Activated naive CD4-positive, alpha-beta T cell treated with anti-CD3 and anti-CD28 coated beads, Interleukin-2, amount 10 ng/mL, durations not matched to agents 7 days and 5 days (primary cell): ENCODE data around the gene RUFY1.
A peak's percentile ranks its signal among the peaks of the same experiment; 100 is the strongest.

Experiments
- CTCF ChIA-PET: fragments of 350-600 bp; sonication (Branson Sonifier 250); formaldehyde crosslinking; loops from one replicate; lab custom pipeline; 2021; ENCODE audit warnings: antibody characterized with exemption; lab: Charles Lee
- DNase-seq: peaks from one replicate; pipeline ENCODE4 v3.0.0-alpha.2; 2020
- H3K27ac Mint-ChIP-seq: one replicate; pipeline ENCODE4 v1.8.0; 2021; ENCODE audit warnings: mild to moderate bottlenecking, moderate library complexity, mixed read lengths
- H3K27me3 Mint-ChIP-seq: one replicate; pipeline ENCODE4 v1.8.0; 2021; ENCODE audit warnings: mild to moderate bottlenecking, mixed read lengths
- H3K36me3 Mint-ChIP-seq: one replicate; pipeline ENCODE4 v1.8.0; 2021; ENCODE audit warnings: mixed read lengths
- H3K4me1 Mint-ChIP-seq: one replicate; pipeline ENCODE4 v1.8.0; 2021; ENCODE audit warnings: mixed read lengths
- H3K4me3 Mint-ChIP-seq: one replicate; pipeline ENCODE4 v1.8.0; 2021; ENCODE audit warnings: mild to moderate bottlenecking, moderate library complexity, mixed read lengths
- H3K9me3 Mint-ChIP-seq: one replicate; pipeline ENCODE4 v1.8.0; 2021; ENCODE audit warnings: mixed read lengths

The RUFY1 gene

DNA sequence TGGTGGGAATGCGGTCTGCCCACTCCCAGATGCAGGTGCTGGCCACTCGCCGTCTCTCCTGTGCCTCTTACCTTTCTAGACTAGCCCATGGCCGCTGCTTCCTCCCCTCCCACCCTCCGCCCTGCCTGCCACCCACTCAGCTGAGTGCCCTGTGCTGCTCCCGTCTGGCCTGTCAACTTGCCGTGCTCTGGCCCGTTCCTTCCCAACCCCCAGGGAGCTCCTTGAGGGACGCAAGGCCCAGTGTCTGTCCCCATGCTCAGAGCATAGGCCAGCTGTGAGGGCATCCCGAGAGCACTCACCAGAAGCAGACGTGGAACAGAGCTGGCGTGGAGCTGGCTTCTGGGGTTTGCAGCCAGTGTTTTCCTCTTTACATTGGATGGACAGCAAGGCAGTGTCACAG lies 53.0 kb downstream of the RUFY1 start:
- peaks cover 55% of the 10 kb centered on the region for H3K36me3 Mint-ChIP-seq
- no peaks in the 10 kb centered on the region for H3K9me3 Mint-ChIP-seq
- H3K27me3 Mint-ChIP-seq = no peaks in the 10 kb centered on the region
- CTCF ChIA-PET = no interaction called here
- H3K4me1 Mint-ChIP-seq = peaks cover 20% of the 10 kb centered on the region
- no peak for DNase-seq
- no peak overlapping the region for H3K27ac Mint-ChIP-seq
- H3K4me3 Mint-ChIP-seq = no peak overlapping the region

- Mint-ChIP-seq H3K27ac (no peak overlapping the region), H3K4me1 (peaks cover 40% of the 10 kb centered on the region), H3K4me3 (no peak overlapping the region), H3K27me3 (no peaks in the 10 kb centered on the region), H3K9me3 (no peaks in the 10 kb centered on the region), H3K36me3 (peaks cover 58% of the 10 kb centered on the region)
- no peak for DNase-seq
- CTCF ChIA-PET = no interaction called here
Measured at GRCh38 chr5:179605026-179605833, 54.9 kb downstream of the RUFY1 start.

DNA sequence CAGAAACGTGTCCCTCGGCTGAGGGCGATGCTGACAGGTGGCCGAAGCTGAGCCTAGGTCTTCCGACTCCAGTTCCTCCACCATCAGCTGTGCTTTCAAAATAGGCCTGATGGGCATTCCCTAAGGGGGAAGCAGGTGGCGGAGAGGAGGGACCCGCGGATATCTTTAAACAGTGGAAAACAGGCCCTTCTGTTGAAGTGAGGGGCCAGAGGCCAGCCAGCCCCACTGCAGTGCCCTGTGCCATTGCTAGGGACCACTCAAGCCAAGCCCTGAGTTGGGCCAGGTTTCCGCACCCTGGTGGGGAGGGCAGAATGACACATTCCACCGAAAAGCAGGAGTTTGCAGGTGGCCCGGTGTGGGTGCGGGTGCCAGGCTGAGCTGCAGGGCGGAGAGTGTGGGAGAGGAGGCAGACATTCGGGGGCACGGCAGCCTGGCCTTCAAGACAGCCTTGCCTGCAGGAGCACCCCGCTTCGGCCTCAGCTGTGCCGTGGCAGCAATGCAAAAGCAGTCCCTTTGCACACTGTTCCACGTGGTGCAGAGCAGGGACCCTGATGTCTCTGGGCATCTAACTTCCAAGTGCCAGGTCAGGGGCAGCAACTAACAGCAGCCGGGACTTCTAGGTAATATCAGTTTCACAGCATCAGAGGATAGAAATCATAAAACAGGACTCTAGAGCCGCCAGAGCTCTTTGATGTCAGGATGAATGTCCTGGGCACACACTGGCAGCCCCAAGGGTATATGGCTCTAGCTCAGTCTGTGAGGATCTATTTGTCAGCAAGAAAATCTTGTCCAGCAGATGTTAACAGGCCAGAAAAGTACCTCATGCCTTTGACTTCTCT lies 55.9 kb downstream of the RUFY1 start:
- Mint-ChIP-seq H3K4me3 (no peak overlapping the region), H3K4me1 (peaks cover 50% of the 10 kb centered on the region), H3K27ac (peak overlapping the region; percentile 3), H3K36me3 (peaks cover 62% of the 10 kb centered on the region), H3K27me3 (no peaks in the 10 kb centered on the region), H3K9me3 (no peaks in the 10 kb centered on the region)
- CTCF ChIA-PET = no interaction called here
- no peak for DNase-seq

DNA sequence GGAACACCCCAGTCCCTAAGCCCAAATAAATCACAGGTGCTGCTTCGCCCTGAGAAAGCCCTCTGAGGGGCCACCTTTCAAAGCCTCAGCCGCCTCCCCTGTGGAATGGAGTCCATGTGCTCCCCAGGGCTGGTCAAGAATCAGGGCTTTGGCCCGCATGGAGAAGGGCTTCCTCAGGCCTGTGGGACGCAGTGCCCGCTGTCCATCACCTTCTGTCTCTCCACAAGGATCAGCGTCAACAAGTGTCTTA lies 56.5 kb downstream of the RUFY1 start:
- H3K4me3 Mint-ChIP-seq = no peak overlapping the region
- H3K4me1 Mint-ChIP-seq = peaks cover 54% of the 10 kb centered on the region
- H3K27ac Mint-ChIP-seq = peak overlapping the region; percentile 71
- CTCF ChIA-PET = no interaction called here
- H3K36me3 Mint-ChIP-seq = peaks cover 65% of the 10 kb centered on the region
- DNase-seq = no peak
- H3K9me3 Mint-ChIP-seq = no peaks in the 10 kb centered on the region
- H3K27me3 Mint-ChIP-seq = no peaks in the 10 kb centered on the region

DNA sequence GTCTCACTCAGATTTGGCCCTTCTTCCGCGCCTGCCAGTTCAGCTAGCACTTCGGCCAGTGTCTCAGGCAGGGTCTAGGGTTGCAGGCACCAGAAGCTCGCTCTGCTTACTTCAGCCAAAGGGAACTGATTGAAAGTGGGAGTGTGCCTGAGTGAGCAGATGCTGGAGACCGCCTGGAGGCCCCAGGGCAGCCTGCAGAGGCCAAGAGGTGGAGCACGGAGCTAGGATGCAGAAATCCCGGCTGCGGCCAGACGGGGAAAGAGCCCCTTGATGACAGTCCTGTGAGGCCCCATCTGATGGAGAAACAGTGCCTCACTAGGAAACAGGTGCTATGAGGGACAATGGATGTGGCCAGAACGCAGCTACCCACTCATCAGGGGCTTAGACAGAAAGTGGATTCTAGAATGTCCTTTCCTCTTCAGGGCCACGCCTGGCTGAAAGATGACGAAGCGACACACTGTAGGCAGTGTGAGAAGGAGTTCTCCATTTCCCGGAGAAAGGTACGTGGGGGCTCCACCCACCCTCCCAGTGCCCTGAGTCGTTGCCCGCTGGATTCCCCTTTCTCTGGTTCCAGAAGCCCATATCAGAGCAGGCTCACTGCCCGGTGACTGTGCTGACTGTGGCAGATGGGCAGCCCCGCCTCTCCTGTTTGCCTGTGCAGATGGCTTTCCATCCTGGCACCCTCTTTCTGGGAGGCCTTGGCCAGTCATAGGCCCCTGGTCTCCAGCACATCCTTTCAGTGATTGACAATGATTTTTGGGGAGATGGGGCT lies 57.0 kb downstream of the RUFY1 start:
- Mint-ChIP-seq H3K4me3 (peak overlapping the region; percentile 7), H3K9me3 (no peaks in the 10 kb centered on the region), H3K4me1 (peaks cover 57% of the 10 kb centered on the region), H3K27me3 (no peaks in the 10 kb centered on the region), H3K36me3 (peaks cover 62% of the 10 kb centered on the region), H3K27ac (peak overlapping the region; percentile 90)
- CTCF ChIA-PET = interaction anchor here (0.8 to 1.4 kb wide), 2 partner anchors 10 to 11 kb away, joined by 3 read pairs; no protein-coding TSS in a partner anchor
- DNase-seq = no peak

GRCh38 chr5:179608131-179608581 lies 57.8 kb downstream of the RUFY1 start:
- H3K4me3 Mint-ChIP-seq = no peak overlapping the region
- peaks cover 63% of the 10 kb centered on the region for H3K4me1 Mint-ChIP-seq
- peaks cover 65% of the 10 kb centered on the region for H3K36me3 Mint-ChIP-seq
- H3K9me3 Mint-ChIP-seq = no peaks in the 10 kb centered on the region
- H3K27me3 Mint-ChIP-seq = no peaks in the 10 kb centered on the region
- CTCF ChIA-PET = interaction anchor here (0.8 to 1.8 kb wide), 3 partner anchors 9 to 12 kb away, joined by 3 to 5 read pairs (median 3); no protein-coding TSS in a partner anchor
- peak overlapping the region; percentile 90 for H3K27ac Mint-ChIP-seq
- DNase-seq = peak; percentile 87

DNA sequence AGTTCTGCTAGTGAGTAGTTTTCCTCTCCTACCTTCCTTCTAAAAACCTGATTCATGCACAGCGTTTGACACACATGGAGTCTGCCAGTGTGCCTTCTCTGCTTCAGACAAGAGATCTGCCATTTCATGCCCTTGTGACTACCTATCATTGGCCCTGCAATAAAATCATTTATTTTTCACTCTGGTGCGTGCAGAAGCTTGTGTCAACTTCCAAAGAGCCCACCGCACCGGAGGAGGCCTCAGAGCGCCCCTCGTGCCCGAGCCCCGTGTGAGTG lies 59.4 kb downstream of the RUFY1 start:
- no peak for DNase-seq
- H3K4me3 Mint-ChIP-seq = no peak overlapping the region
- peaks cover 70% of the 10 kb centered on the region for H3K36me3 Mint-ChIP-seq
- peaks cover 73% of the 10 kb centered on the region for H3K4me1 Mint-ChIP-seq
- no peaks in the 10 kb centered on the region for H3K9me3 Mint-ChIP-seq
- H3K27ac Mint-ChIP-seq = peak overlapping the region; percentile 90
- CTCF ChIA-PET = interaction anchor here (1.8 kb wide), 1 partner anchor 10 kb away, joined by 5 read pairs; no protein-coding TSS in a partner anchor
- no peaks in the 10 kb centered on the region for H3K27me3 Mint-ChIP-seq

DNA sequence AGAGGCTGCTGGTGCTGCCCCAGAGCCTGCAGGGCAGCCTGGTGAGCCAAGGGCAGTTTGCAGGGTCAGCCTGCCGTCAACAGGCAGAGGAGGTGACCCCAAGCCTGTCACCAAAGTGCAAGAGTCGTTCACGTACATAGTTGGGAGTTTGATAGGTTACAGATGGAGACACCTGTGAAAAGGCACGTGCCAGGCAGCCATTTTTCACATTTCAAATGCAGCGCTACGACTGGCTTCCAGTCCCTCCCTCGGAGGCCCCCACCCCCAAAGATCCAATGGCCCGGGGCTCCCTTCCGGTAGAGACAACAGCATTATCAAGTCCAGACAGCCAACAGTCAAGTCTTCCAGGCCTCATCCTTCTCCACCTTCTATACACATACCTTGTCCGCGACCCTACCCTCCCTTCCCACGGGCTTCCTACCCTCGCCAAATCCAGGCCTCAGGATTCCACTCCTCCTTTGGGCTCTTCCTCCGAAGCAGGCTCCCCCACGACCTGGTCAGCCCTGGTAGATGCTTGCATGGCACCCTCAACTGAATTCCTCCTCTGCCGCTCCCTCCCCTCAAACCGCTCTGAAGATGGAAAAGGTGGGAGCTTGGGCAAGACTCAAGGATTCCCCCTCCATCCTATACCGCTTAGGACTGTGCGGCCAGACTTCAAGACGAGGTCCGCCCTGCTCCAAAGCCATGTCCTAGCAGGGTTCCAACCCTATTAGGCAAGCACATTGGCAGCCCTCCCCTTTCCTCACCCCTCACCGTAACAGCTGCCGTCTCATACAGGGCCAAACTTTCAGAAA lies 60.0 kb downstream of the RUFY1 start:
- Mint-ChIP-seq H3K4me1 (peaks cover 73% of the 10 kb centered on the region), H3K27ac (peak overlapping the region; percentile 90), H3K36me3 (peaks cover 71% of the 10 kb centered on the region), H3K27me3 (no peaks in the 10 kb centered on the region), H3K9me3 (no peaks in the 10 kb centered on the region), H3K4me3 (no peak overlapping the region)
- no peak for DNase-seq
- CTCF ChIA-PET = no interaction called here

DNA sequence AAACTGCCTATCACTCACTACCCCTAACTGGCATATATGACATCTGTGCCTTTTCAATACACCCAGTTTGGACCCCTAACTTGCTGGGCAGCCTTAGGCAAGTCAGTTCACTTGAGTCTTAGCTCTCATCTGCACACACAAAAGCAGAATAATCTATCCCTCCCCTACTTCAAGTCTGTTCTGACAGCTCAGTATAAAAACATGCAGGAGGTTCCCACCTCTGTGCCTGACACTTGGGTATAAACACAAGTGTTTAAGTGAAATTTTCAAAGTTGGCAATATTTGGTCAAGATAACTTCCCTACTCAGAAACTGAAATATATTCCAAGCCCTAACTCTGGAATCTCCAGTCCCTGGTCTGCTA lies 60.5 kb downstream of the RUFY1 start:
- CTCF ChIA-PET = no interaction called here
- no peaks in the 10 kb centered on the region for H3K27me3 Mint-ChIP-seq
- peaks cover 70% of the 10 kb centered on the region for H3K36me3 Mint-ChIP-seq
- peaks cover 78% of the 10 kb centered on the region for H3K4me1 Mint-ChIP-seq
- no peak overlapping the region for H3K4me3 Mint-ChIP-seq
- H3K27ac Mint-ChIP-seq = peak overlapping the region; percentile 83
- DNase-seq = no peak
- H3K9me3 Mint-ChIP-seq = no peaks in the 10 kb centered on the region

DNA sequence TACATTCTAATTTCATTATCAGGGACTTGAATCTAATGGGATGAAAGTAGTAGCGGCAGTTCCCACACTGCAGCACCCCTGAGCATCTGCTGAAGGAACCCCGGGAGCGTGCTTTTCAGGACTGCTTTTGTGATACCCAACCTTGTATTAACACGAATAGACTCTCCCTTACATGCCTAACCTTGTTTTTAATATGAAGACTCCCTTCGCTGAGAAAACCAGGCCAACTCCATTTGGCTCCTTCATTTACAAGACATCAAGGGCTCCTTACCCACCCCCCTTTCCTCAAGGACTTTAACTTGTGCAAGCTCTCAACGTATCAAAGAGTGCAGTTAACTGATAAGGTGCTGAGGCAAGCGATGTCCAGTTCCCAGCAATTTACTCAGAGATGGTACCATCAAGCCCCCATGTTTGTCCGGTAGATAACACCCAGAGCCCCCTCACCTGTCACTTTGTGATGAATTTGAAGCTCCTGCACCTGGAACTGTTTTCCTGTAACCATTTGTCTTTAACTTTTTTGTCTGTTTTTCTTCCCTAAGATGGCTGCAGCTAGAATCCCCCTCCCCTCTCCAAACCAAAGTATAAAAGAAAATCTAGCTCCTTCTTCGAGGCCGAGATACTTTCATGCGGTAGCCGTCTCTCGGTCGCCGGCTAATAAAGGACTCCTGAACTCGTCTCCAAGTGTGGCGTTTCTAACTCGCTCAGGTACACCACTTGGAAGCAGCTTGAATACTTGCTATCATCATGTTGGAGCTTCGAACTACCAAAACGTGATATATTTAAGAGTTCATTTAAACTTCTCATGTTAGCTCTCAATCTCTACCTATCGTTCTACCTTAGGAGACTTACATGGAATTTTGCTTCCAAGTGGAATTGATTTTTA lies 62.5 kb downstream of the RUFY1 start:
- CTCF ChIA-PET = interaction anchor here (2.1 kb wide), 1 partner anchor 10 kb away, joined by 5 read pairs; no protein-coding TSS in a partner anchor
- DNase-seq = no peak
- H3K27ac Mint-ChIP-seq = peak overlapping the region; percentile 67
- H3K9me3 Mint-ChIP-seq = no peaks in the 10 kb centered on the region
- H3K27me3 Mint-ChIP-seq = no peaks in the 10 kb centered on the region
- H3K4me3 Mint-ChIP-seq = no peak overlapping the region
- peaks cover 79% of the 10 kb centered on the region for H3K36me3 Mint-ChIP-seq
- peaks cover 81% of the 10 kb centered on the region for H3K4me1 Mint-ChIP-seq

GRCh38 chr5:179613460-179614071 lies 63.2 kb downstream of the RUFY1 start:
- Mint-ChIP-seq H3K9me3 (no peaks in the 10 kb centered on the region), H3K27me3 (no peaks in the 10 kb centered on the region), H3K4me1 (peaks cover 80% of the 10 kb centered on the region), H3K4me3 (no peak overlapping the region), H3K36me3 (peaks cover 77% of the 10 kb centered on the region), H3K27ac (peak overlapping the region; percentile 67)
- no peak for DNase-seq
- CTCF ChIA-PET = interaction anchor here (2.1 kb wide), 1 partner anchor 9 kb away, joined by 5 read pairs; no protein-coding TSS in a partner anchor

DNA sequence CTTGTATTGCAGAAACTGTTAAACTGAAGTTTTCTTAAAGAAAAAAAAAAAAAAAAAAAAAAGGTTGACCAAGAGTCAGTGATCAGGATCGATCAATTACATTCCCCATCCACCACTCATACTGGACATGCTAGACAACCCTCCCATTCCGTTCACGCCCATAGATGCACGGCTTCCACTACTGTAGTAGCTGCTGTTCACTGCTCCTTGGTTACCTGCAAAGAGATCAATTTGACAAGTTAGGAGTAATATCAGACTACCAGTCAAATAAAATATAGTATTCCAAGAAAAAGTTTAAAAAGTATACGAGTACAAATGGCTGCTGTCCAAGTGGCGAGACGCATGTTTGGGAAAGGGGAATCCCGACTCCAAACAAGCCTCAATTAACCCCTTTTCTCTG lies 64.4 kb downstream of the RUFY1 start:
- H3K4me3 Mint-ChIP-seq = no peak overlapping the region
- DNase-seq = no peak
- H3K4me1 Mint-ChIP-seq = peaks cover 76% of the 10 kb centered on the region
- no peak overlapping the region for H3K27ac Mint-ChIP-seq
- H3K9me3 Mint-ChIP-seq = no peaks in the 10 kb centered on the region
- no peaks in the 10 kb centered on the region for H3K27me3 Mint-ChIP-seq
- CTCF ChIA-PET = interaction anchor here (2.1 kb wide), 1 partner anchor 8 kb away, joined by 5 read pairs; no protein-coding TSS in a partner anchor
- H3K36me3 Mint-ChIP-seq = peaks cover 77% of the 10 kb centered on the region
